PFSK-1 (cell line): ENCODE measurements around the gene BPIFB2.

Experiments used
- FOXP2 ChIP-seq: optimal IDR thresholded peaks from 2 replicates; pipeline ENCODE3; 2011; ENCODE audit warnings: borderline replicate concordance, control low read depth, inconsistent platforms; ENCODE audit not compliant: insufficient read depth; ENCODE audit errors: extremely low read length, extremely low read depth
- POLR2AphosphoS5 ChIP-seq: IDR thresholded peaks from 2 replicates; pipeline ENCODE4 v1.6.1; 2012; ENCODE audit warnings: low read depth, mild to moderate bottlenecking, control low read depth, low read length, moderate library complexity
- REST ChIP-seq, 2 experiments: IDR thresholded peaks; 2 replicates each; pipeline versions ENCODE4 v1.6.1 to v1.8.0; 2011 to 2012; ENCODE audit warnings: low read depth in 2 of 2, low read length in 2 of 2, control low read depth in 1 of 2, inconsistent platforms in 1 of 2, mild to moderate bottlenecking in 1 of 2, moderate library complexity in 1 of 2; ENCODE audit not compliant: insufficient read depth in 1 of 2
- SIN3A ChIP-seq: IDR thresholded peaks from 2 replicates; pipeline ENCODE4 v1.6.1; 2012; ENCODE audit warnings: mild to moderate bottlenecking, low read length, moderate library complexity, borderline replicate concordance; ENCODE audit not compliant: insufficient read depth
- TAF1 ChIP-seq: IDR thresholded peaks from 2 replicates; pipeline ENCODE4 v1.6.1; 2012; ENCODE audit warnings: low read length, control low read depth, borderline replicate concordance; ENCODE audit not compliant: insufficient read depth

Gene BPIFB2

GRCh38 chr20:33063271-33063670, 55.8 kb downstream of the BPIFB2 start:
- TF ChIP-seq POLR2AphosphoS5 (no peak), FOXP2 (no peak), SIN3A (no peak), REST (IDR thresholded peaks at IDR 0.05; ENCODE audit: insufficient read depth in 1 of 2, low read depth in 2 of 2, low read length in 2 of 2) (no peak), TAF1 (no peak)

- TF ChIP-seq REST (IDR thresholded peaks at IDR 0.05; ENCODE audit: insufficient read depth in 1 of 2, low read depth in 2 of 2, low read length in 2 of 2) (no peak), POLR2AphosphoS5 (no peak), TAF1 (no peak), SIN3A (no peak), FOXP2 (no peak)
These were observed 57.2 kb downstream of the BPIFB2 start for GRCh38 chr20:33064572-33065287.

- TF ChIP-seq SIN3A: no peak
- no peak for TF ChIP-seq POLR2AphosphoS5
- TF ChIP-seq TAF1: no peak
- TF ChIP-seq FOXP2: no peak
- TF ChIP-seq REST (IDR thresholded peaks at IDR 0.05; ENCODE audit: insufficient read depth in 1 of 2, low read depth in 2 of 2, low read length in 2 of 2): no peak
These were observed 58.3 kb downstream of the BPIFB2 start for GRCh38 chr20:33065785-33066184.

- TF ChIP-seq TAF1 (no peak), FOXP2 (no peak), POLR2AphosphoS5 (no peak), REST (IDR thresholded peaks at IDR 0.05; ENCODE audit: insufficient read depth in 1 of 2, low read depth in 2 of 2, low read length in 2 of 2) (no peak), SIN3A (no peak)
These were observed 60.3 kb downstream of the BPIFB2 start for GRCh38 chr20:33067806-33068205.
